ENCODE data around the gene SCYGR8.

SCYGR8 gene

DNA sequence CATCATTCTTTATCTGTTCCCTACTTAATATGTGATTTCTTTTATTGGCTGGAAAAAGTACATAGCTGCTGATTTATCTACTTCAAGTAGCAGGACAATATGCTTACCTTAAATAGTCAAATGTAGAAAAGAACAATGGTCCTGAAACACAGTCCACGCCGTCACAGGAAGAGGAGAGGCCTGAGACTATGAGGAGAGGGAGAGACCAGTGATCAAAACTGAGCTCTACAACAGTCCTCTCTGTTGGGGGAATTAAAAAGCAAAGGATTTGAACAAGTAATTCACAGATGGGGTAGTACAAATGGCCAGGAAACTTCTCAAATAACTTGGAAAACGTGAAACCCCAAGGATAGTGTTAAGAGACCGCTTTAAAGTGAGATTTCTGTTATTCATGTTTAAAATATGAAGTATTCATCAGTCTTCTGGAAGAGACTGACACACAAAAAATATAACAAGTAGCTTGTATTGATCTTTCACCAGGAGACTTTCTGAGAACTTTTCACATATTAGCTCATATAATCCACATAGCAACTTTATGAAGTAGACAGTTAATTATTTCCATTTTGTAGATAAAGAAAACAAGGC lies 20.2 kb downstream of the SCYGR8 start:
- Histone ChIP-seq H3K36me3 (ENCODE audit: insufficient read depth, low read length) (no peaks in the 10 kb centered on the region), H3K27me3 (ENCODE audit: control insufficient read depth, insufficient read depth, low read length) (no peaks in the 10 kb centered on the region), H3K4me1 (ENCODE audit: control insufficient read depth, insufficient read depth, low read length) (peaks cover 10% of the 10 kb centered on the region), H3K9ac (ENCODE audit: low read depth, low read length) (no peak overlapping the region), H3K4me2 (ENCODE audit: low read length) (no peak overlapping the region), H3K4me3 (ENCODE audit: low read length) (no peak overlapping the region), H3K9me3 (replicated peaks; ENCODE audit: low read length) (no peaks in the 10 kb centered on the region)

DNA sequence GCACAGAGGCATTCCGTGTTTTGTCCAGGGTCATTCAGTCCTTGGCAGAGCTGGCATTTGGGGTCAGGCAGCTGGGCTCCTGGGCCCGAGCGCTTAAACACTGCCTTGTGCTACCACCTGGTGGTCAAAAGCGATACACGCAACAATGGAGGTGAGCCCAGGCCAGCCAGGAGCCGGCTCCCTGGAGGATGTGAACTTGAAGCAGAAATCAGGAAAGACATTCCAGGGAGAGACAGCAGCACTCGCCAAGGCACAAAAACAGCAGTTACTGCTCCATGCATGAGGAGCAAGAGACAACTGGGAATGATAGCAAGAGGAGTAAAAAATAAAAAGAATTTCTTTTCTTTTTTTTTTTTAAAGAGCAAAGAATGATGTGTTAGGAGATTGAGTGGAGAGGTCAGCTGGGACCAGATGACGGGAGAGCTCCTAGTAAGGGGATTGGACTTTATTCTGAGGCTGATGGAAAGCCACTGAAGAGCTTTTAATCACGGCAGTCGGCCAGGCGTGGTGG lies 20.7 kb downstream of the SCYGR8 start:
- H3K4me2 ChIP-seq (ENCODE audit: low read length), result no peak overlapping the region
- H3K9ac ChIP-seq (ENCODE audit: low read depth, low read length), result no peak overlapping the region
- H3K36me3 ChIP-seq (ENCODE audit: insufficient read depth, low read length), result no peaks in the 10 kb centered on the region
- peaks cover 10% of the 10 kb centered on the region for H3K4me1 ChIP-seq (ENCODE audit: control insufficient read depth, insufficient read depth, low read length)
- no peaks in the 10 kb centered on the region for H3K27me3 ChIP-seq (ENCODE audit: control insufficient read depth, insufficient read depth, low read length)
- H3K9me3 ChIP-seq (replicated peaks; ENCODE audit: low read length), result no peaks in the 10 kb centered on the region
- no peak overlapping the region for H3K4me3 ChIP-seq (ENCODE audit: low read length)

DNA sequence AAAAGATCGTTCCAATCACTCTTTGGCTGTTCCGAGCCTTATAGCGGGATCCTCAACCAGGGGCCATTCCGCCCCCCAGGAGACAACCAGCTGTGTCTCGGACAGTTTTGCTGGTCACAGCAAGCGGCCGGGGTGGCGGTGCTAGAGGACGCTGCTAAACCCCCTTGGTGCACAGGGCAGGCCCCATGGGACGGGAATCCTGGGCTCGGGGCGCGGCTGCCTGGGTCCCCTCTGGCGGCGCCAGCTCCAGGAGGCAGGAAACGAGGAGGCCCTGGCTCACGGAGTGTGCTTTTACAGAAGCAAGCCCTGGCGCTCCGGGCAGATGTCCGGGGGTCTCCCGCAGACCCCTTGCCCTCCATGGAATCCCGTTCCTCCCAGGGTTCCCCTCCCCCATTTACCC lies 22.1 kb downstream of the SCYGR8 start:
- H3K36me3 ChIP-seq (ENCODE audit: insufficient read depth, low read length), result no peaks in the 10 kb centered on the region
- no peaks in the 10 kb centered on the region for H3K9me3 ChIP-seq (replicated peaks; ENCODE audit: low read length)
- no peak overlapping the region for H3K4me3 ChIP-seq (ENCODE audit: low read length)

DNA sequence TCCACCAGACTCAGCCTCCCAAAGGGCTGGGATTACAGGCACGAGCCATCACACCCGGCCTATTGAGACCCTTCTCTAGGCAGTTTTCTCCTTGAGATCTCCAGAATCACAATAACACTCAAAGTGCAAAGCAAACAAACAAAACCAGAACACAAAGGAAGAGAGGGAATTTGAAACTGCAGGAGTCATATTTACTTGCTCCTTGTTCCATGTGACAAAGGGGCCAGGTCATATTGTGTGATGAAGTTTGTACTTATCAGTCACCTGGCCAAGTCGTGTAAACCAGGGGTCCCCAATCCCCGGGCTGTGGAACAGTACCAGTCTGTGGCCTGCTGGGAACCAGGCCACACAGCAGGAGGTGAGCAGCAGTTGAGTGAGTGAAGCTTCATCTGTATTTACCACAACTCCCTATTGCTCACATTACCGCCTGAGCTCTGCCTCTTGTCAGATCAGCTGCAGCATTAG lies 26.5 kb downstream of the SCYGR8 start:
- H3K4me2 ChIP-seq (ENCODE audit: low read length), result no peak overlapping the region
- H3K4me3 ChIP-seq (ENCODE audit: low read length), result no peak overlapping the region
- H3K9me3 ChIP-seq (replicated peaks; ENCODE audit: low read length), result no peaks in the 10 kb centered on the region
- H3K27me3 ChIP-seq (ENCODE audit: control insufficient read depth, insufficient read depth, low read length), result no peaks in the 10 kb centered on the region
- no peak overlapping the region for H3K9ac ChIP-seq (ENCODE audit: low read depth, low read length)
- no peaks in the 10 kb centered on the region for H3K36me3 ChIP-seq (ENCODE audit: insufficient read depth, low read length)
- peaks cover 3% of the 10 kb centered on the region for H3K4me1 ChIP-seq (ENCODE audit: control insufficient read depth, insufficient read depth, low read length)

More for the DNA sequence above, 22.1 kb downstream of the SCYGR8 start:
- H3K9ac ChIP-seq (ENCODE audit: low read depth, low read length), result no peak overlapping the region
- no peaks in the 10 kb centered on the region for H3K27me3 ChIP-seq (ENCODE audit: control insufficient read depth, insufficient read depth, low read length)
- no peak overlapping the region for H3K4me2 ChIP-seq (ENCODE audit: low read length)
- H3K4me1 ChIP-seq (ENCODE audit: control insufficient read depth, insufficient read depth, low read length), result peaks cover 11% of the 10 kb centered on the region

DNA sequence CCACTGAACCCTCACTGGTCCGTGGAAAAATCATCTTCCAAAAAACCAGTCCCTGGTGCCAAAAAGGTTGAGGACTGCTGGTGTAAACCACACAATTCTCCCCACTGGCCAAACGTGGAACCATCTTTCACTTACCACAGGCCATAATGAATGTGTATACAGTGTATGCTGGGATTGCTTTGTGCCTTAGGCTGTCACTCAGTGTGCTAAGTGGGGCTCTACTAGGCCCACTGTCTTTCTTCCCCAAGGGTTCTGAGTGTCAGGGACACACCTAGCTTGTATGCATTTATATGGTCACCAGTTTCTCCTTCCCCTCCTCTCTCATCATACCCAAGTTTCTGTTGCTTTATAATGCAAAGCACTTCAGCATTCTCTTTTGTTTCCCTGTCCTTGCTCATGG lies 27.2 kb downstream of the SCYGR8 start:
- H3K4me1 ChIP-seq (ENCODE audit: control insufficient read depth, insufficient read depth, low read length), result peaks cover 3% of the 10 kb centered on the region
- no peak overlapping the region for H3K4me2 ChIP-seq (ENCODE audit: low read length)
- no peaks in the 10 kb centered on the region for H3K27me3 ChIP-seq (ENCODE audit: control insufficient read depth, insufficient read depth, low read length)
- no peak overlapping the region for H3K9ac ChIP-seq (ENCODE audit: low read depth, low read length)
- H3K36me3 ChIP-seq (ENCODE audit: insufficient read depth, low read length), result no peaks in the 10 kb centered on the region
- H3K9me3 ChIP-seq (replicated peaks; ENCODE audit: low read length), result no peaks in the 10 kb centered on the region
- no peak overlapping the region for H3K4me3 ChIP-seq (ENCODE audit: low read length)

DNA sequence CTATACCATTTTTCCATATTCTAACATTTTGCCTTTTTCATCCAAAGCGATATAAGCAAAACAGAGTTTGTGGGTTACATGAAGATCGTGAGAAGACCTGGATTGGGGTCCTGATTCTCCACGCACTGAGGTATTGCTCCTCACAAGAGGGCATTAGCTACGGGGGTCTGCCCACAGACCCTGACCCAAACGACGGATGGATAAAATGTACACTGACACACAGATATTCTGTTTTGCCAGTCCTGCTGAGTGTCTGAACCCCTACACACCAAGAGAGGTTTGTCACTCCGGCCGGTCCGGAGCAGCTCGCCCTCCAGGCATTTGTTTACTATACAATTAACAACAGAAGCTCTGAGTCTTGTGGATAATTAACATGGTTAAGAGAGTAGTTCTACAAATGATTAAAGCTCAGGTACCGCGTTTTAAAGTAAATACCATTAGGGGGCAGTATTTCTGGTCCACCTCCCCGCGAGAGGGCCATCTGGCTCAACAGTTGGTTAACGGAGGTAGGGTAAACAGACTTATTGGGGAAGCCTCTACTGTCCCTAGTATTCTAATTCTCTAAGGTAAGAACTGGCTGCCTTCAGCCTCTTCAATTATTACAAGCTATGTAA lies 28.4 kb downstream of the SCYGR8 start:
- no peaks in the 10 kb centered on the region for H3K9me3 ChIP-seq (replicated peaks; ENCODE audit: low read length)
- no peaks in the 10 kb centered on the region for H3K36me3 ChIP-seq (ENCODE audit: insufficient read depth, low read length)
- no peak overlapping the region for H3K4me2 ChIP-seq (ENCODE audit: low read length)
- no peaks in the 10 kb centered on the region for H3K27me3 ChIP-seq (ENCODE audit: control insufficient read depth, insufficient read depth, low read length)
- peaks cover 3% of the 10 kb centered on the region for H3K4me1 ChIP-seq (ENCODE audit: control insufficient read depth, insufficient read depth, low read length)
- no peak overlapping the region for H3K9ac ChIP-seq (ENCODE audit: low read depth, low read length)
- no peak overlapping the region for H3K4me3 ChIP-seq (ENCODE audit: low read length)

DNA sequence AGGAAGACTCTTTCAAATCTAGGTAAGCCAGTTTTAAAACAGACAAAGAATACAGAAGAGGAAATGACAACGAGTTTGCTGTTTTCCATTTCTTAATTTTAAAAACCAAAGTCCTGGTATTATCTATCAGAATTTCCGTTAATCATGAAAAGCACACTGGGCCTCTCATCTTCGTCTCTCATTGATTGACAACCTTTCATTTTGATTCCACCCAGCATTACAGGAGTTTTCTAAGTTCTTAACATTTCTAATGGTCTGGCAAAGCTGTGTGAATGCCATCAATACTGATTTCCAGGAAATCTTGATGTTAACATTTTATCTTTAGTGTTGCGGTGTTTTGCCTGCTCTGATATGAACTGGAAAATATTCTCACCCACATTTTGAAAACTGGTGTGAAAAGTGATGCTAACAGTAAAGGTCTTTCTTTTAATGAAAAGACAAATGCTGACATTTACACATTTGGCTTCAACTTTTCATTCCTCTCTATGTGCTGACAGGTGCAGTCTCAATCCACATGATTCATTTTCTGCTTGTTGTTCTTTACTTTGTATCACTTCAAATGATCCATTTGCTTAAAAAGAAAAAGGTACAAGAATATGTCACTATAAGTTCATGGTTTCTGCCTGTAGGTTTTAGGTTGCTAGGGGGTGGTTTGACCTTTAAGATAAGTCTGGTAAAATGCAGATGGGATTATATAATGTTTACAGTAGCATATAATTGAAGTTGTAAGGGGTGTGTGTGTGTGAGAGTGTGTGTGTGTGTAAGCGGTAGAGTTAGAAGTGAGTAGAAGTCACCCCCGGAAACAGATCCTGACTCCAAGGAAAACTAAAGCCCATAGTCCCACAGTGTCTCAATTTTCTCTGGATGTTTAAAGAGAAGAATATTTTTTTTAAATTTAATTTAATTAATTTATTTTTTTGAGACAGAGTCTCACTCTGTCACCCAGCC lies 29.5 kb downstream of the SCYGR8 start:
- Histone ChIP-seq H3K36me3 (ENCODE audit: insufficient read depth, low read length) (no peaks in the 10 kb centered on the region), H3K27me3 (ENCODE audit: control insufficient read depth, insufficient read depth, low read length) (no peaks in the 10 kb centered on the region), H3K9me3 (replicated peaks; ENCODE audit: low read length) (no peaks in the 10 kb centered on the region), H3K4me1 (ENCODE audit: control insufficient read depth, insufficient read depth, low read length) (peaks cover 3% of the 10 kb centered on the region), H3K4me2 (ENCODE audit: low read length) (no peak overlapping the region), H3K9ac (ENCODE audit: low read depth, low read length) (no peak overlapping the region), H3K4me3 (ENCODE audit: low read length) (no peak overlapping the region)

DNA sequence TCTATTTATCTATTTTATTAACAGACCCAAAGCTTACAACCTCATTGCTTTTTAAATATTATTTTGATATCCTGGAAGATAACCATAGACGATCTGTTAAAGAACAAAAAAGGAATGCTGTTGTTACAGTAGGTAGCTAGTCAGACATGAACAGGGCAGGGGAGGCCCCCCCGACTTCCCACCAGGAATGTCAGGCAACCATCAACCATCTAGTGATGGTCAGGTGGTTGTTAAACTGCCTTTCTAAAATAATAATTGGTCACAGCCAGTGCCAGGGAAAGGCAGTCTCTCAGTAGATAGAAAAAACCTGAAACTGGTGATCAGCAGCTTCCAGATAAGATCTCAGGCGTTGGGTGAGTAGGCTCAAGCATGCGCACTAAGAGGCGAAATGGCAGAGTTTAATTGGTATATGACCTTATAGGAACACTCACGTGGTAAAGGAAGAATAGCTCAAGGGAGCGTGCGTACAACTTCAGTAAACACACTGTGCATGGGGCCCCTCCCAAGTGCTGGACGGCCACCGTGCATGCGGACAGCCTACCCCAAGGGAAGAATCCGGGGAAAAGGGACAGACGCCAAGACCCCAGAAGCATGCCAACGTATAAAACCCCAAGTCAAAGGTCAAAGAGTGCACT lies 35.4 kb downstream of the SCYGR8 start:
- H3K4me3 ChIP-seq (ENCODE audit: low read length), result no peak overlapping the region
- no peaks in the 10 kb centered on the region for H3K4me1 ChIP-seq (ENCODE audit: control insufficient read depth, insufficient read depth, low read length)
- no peaks in the 10 kb centered on the region for H3K27me3 ChIP-seq (ENCODE audit: control insufficient read depth, insufficient read depth, low read length)
- H3K4me2 ChIP-seq (ENCODE audit: low read length), result no peak overlapping the region
- H3K36me3 ChIP-seq (ENCODE audit: insufficient read depth, low read length), result no peaks in the 10 kb centered on the region
- H3K9ac ChIP-seq (ENCODE audit: low read depth, low read length), result no peak overlapping the region
- H3K9me3 ChIP-seq (replicated peaks; ENCODE audit: low read length), result no peaks in the 10 kb centered on the region

DNA sequence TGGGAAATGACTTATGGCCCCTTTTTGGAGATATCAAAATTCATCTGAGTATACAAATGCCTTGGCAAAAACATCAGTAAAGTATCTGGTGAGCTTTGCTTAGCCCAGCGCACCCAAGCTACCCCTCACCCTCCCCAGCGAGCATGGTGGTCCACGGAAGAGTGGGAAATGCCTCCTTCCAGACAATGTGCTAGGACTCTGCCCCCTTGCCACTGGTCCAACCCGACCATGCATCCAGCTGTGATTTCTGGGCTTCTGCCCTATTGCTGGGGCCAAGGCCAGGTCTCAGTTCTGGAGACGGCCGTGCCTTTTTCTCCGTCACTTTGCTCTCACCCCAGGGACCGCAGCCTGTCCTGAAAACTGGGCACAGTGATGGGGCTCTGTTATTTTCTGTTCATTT lies 36.1 kb downstream of the SCYGR8 start:
- no peak overlapping the region for H3K4me2 ChIP-seq (ENCODE audit: low read length)

DNA sequence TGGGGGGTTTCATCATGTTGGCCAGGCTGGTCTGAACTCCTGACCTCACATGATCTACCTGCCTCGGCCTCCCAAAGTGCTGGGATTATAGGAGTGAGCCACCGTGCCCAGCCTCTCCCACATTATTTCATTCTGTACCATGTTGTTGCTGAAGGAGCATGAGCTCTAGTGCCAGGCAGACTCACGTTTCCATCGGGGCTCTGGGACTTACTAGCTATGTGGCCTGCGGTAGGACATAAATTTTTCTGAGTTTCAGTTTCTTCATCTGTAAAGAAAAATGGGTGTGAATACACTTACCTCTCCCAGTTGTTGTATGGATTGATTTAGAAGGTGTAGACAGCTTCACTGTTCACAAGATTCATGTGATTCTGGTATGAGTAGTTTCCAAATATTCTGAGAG lies 37.1 kb downstream of the SCYGR8 start:
- Histone ChIP-seq H3K27me3 (ENCODE audit: control insufficient read depth, insufficient read depth, low read length) (no peaks in the 10 kb centered on the region), H3K9ac (ENCODE audit: low read depth, low read length) (no peak overlapping the region), H3K4me2 (ENCODE audit: low read length) (no peak overlapping the region), H3K4me3 (ENCODE audit: low read length) (no peak overlapping the region), H3K9me3 (replicated peaks; ENCODE audit: low read length) (no peaks in the 10 kb centered on the region), H3K4me1 (ENCODE audit: control insufficient read depth, insufficient read depth, low read length) (no peaks in the 10 kb centered on the region), H3K36me3 (ENCODE audit: insufficient read depth, low read length) (no peaks in the 10 kb centered on the region)

More for the DNA sequence above, 36.1 kb downstream of the SCYGR8 start:
- Histone ChIP-seq H3K36me3 (ENCODE audit: insufficient read depth, low read length) (no peaks in the 10 kb centered on the region), H3K27me3 (ENCODE audit: control insufficient read depth, insufficient read depth, low read length) (no peaks in the 10 kb centered on the region), H3K4me1 (ENCODE audit: control insufficient read depth, insufficient read depth, low read length) (no peaks in the 10 kb centered on the region), H3K4me3 (ENCODE audit: low read length) (no peak overlapping the region), H3K9me3 (replicated peaks; ENCODE audit: low read length) (no peaks in the 10 kb centered on the region), H3K9ac (ENCODE audit: low read depth, low read length) (no peak overlapping the region)
